Activated CD4-positive, alpha-beta T cell treated with anti-CD3 and anti-CD28 coated beads, Interleukin-2, amount 10 ng/mL, durations not matched to agents 7 days and 5 days (primary cell): ENCODE measurements around the gene SBK2. TPM values are rescaled to one million over a fixed set of nuclear protein-coding genes. Genes with fewer than 3 reads are reported as not detected.
"Not testable (repeated sequence)": the region's sequence is repeated elsewhere in the genome, so short reads cannot be mapped to it uniquely, and the experiment has no call there.

ENCODE experiments used
- CTCF ChIA-PET: fragments of 350-600 bp; sonication (Branson Sonifier 250); formaldehyde crosslinking; loops from one replicate; lab custom pipeline; 2021; ENCODE audit warnings: antibody characterized with exemption; lab: Charles Lee
- POLR2A ChIA-PET: fragments of 350-600 bp; sonication (Branson Sonifier 250); formaldehyde crosslinking; loops from one replicate; lab custom pipeline; 2021; ENCODE audit warnings: antibody characterized with exemption; lab: Charles Lee
- DNase-seq: peaks from one replicate; pipeline ENCODE4 v3.0.0-alpha.2; 2020
- H3K27ac Mint-ChIP-seq: one replicate; pipeline ENCODE4 v1.8.0; 2021; ENCODE audit warnings: mild to moderate bottlenecking, moderate library complexity, mixed read lengths
- H3K27me3 Mint-ChIP-seq: one replicate; pipeline ENCODE4 v1.8.0; 2021; ENCODE audit warnings: mixed read lengths
- H3K36me3 Mint-ChIP-seq: one replicate; pipeline ENCODE4 v1.8.0; 2021; ENCODE audit warnings: low read depth, mixed read lengths
- H3K4me1 Mint-ChIP-seq: one replicate; pipeline ENCODE4 v1.8.0; 2021; ENCODE audit warnings: mixed read lengths
- H3K4me3 Mint-ChIP-seq: one replicate; pipeline ENCODE4 v1.8.0; 2021; ENCODE audit warnings: mild to moderate bottlenecking, moderate library complexity, mixed read lengths
- H3K9me3 Mint-ChIP-seq: one replicate; pipeline ENCODE4 v1.8.0; 2021; ENCODE audit warnings: mixed read lengths
- total RNA-seq, 2 experiments: library from RNA; stranded (reverse); gene quantifications; one replicate each; pipeline ENCODE4 v1.2.3, GENCODE V29; 2021

SBK2 gene, protein sequence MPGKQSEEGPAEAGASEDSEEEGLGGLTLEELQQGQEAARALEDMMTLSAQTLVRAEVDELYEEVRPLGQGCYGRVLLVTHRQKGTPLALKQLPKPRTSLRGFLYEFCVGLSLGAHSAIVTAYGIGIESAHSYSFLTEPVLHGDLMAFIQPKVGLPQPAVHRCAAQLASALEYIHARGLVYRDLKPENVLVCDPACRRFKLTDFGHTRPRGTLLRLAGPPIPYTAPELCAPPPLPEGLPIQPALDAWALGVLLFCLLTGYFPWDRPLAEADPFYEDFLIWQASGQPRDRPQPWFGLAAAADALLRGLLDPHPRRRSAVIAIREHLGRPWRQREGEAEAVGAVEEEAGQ
- total RNA-seq, result not detected

- POLR2A ChIA-PET, result no interaction called here
- no peak for DNase-seq
Measured at GRCh38 chr19:55536951-55537740, at the start of gene SBK2. TSS of gene SBK2 (minus strand) at chr19:55537133. CDS start at chr19:55536294, 839 bp downstream.

GRCh38 chr19:55585658-55586339 is 48.9 kb upstream of the SBK2 start:
- Mint-ChIP-seq H3K36me3 (no peaks in the 10 kb centered on the region), H3K9me3 (no peaks in the 10 kb centered on the region), H3K27me3 (peaks cover 21% of the 10 kb centered on the region), H3K4me3 (no peak overlapping the region), H3K4me1 (peaks cover 35% of the 10 kb centered on the region), H3K27ac (no peak overlapping the region)
- CTCF ChIA-PET, result no interaction called here
- no peak for DNase-seq
- POLR2A ChIA-PET, result no interaction called here

More at GRCh38 chr19:55536951-55537740, at the start of gene SBK2:
- CTCF ChIA-PET, result no interaction called here
- Mint-ChIP-seq H3K27me3 (no peaks in the 10 kb centered on the region), H3K4me3 (no peak within 1 kb of the TSS), H3K9me3 (no peaks in the 10 kb centered on the region), H3K4me1 (no peaks in the 10 kb centered on the region), H3K36me3 (no peaks in the 10 kb centered on the region), H3K27ac (no peak within 1 kb of the TSS)

GRCh38 chr19:55584871-55585270 is 47.9 kb upstream of the SBK2 start:
- ChIA-PET CTCF (no interaction called here), POLR2A (no interaction called here)
- no peaks in the 10 kb centered on the region for H3K9me3 Mint-ChIP-seq
- H3K27me3 Mint-ChIP-seq, result peaks cover 21% of the 10 kb centered on the region
- H3K27ac Mint-ChIP-seq, result no peak overlapping the region
- H3K4me1 Mint-ChIP-seq, result peaks cover 38% of the 10 kb centered on the region
- DNase-seq, result no peak
- no peak overlapping the region for H3K4me3 Mint-ChIP-seq
- no peaks in the 10 kb centered on the region for H3K36me3 Mint-ChIP-seq

GRCh38 chr19:55583897-55584296 is 47.0 kb upstream of the SBK2 start:
- CTCF ChIA-PET, H3K4me3 Mint-ChIP-seq, H3K36me3 Mint-ChIP-seq, H3K9me3 Mint-ChIP-seq, POLR2A ChIA-PET, H3K27ac Mint-ChIP-seq, DNase-seq: not testable (repeated sequence)
- peaks cover 43% of the 10 kb centered on the region for H3K4me1 Mint-ChIP-seq
- peaks cover 21% of the 10 kb centered on the region for H3K27me3 Mint-ChIP-seq

DNA sequence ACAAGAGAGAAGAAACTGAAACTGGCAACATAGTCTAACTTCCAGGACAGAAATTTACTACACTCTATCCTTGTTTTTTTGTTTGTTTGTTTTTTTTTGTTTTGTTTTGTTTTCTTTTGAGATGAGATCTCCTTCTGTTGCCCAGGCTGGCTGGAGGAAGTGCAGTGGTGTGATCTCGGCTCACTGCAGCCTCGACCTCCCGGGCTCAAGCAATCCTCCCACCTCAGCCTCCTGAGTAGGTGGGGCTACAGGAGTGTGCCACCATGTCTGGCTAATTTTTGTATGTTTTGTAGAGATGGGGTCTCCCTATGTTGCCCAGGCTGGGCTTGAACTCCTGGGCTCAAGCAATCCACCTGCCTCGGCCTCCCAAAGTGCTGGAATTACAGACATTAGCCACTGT is 45.4 kb upstream of the SBK2 start:
- H3K36me3 Mint-ChIP-seq, H3K27ac Mint-ChIP-seq, POLR2A ChIA-PET, H3K9me3 Mint-ChIP-seq, DNase-seq: not testable (repeated sequence)
- Mint-ChIP-seq H3K27me3 (peaks cover 19% of the 10 kb centered on the region), H3K4me1 (peaks cover 40% of the 10 kb centered on the region), H3K4me3 (peak overlapping the region; percentile 24)
- CTCF ChIA-PET, result interaction anchor here (0.7 to 0.9 kb wide), 3 partner anchors 24 to 1419 kb away, joined by 3 to 5 read pairs (median 3); partner anchors contain the start of gene ZNF865

DNA sequence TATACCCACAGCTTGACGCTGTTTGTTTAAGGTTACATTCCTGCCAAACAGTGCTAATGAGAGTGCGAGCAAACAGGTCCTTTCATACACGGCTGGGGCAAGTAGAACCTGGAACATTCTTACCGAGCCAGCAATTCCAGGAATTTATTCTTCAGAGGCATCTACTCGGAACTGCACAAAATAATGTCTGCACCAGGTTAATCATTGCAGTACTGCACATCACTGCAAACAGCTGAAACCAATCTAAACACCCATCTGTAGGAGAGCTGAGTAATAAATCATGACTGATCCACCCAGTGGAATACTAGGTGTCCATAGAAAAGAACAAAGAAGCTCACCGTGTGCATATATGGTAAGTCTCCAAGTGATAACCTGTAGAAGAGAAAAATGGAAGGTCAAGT is 44.9 kb upstream of the SBK2 start:
- no peak overlapping the region for H3K27ac Mint-ChIP-seq
- H3K36me3 Mint-ChIP-seq, result peaks cover 10% of the 10 kb centered on the region
- H3K9me3 Mint-ChIP-seq, result no peaks in the 10 kb centered on the region
- ChIA-PET POLR2A (interaction anchor here (1.5 kb wide), 1 partner anchor 18 kb away, joined by 6 read pairs; the partner anchor contains the start of genes FIZ1 and ZNF524), CTCF (interaction anchor here (0.7 to 0.9 kb wide), 3 partner anchors 24 to 1418 kb away, joined by 3 to 5 read pairs (median 3); partner anchors contain the start of gene ZNF865)
- H3K4me1 Mint-ChIP-seq, result peaks cover 35% of the 10 kb centered on the region
- H3K4me3 Mint-ChIP-seq, result peak overlapping the region; percentile 78
- no peak for DNase-seq
- peaks cover 17% of the 10 kb centered on the region for H3K27me3 Mint-ChIP-seq

DNA sequence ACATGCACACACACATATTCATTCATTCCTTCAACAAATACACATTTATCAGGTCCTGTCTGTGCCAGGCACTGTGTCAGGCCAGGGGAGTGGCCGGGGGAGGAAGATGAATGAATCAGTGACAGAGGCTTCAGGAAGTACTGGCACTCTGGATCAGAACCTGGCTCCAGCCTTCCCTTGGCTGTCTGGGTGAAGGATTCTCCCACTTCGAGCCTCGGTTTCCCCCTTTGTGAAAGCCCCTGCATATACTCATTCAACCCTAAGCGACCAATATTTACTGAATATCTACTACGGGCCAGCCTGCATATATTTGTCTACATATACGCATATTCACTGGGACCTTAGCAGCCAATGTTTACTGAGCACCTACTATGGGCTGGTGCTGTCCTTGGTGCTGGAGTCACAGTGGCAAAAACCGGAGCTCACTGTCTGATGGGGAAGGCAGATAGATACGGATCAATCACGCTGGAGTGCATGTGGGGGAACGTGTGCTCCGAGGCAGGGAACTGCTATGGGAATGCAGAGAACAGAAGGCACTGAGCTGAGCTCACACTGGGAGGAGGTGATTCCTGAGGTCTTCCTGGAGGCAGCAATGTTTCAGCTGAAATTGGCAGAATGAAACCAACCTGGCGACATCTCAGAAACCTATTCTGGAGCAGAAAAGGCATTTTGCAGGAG is 44.4 kb upstream of the SBK2 start:
- POLR2A ChIA-PET, result interaction anchor here (1.5 kb wide), 1 partner anchor 18 kb away, joined by 6 read pairs; the partner anchor contains the start of genes FIZ1 and ZNF524
- peak; percentile 42 for DNase-seq
- H3K36me3 Mint-ChIP-seq, result peaks cover 12% of the 10 kb centered on the region
- H3K4me1 Mint-ChIP-seq, result peaks cover 31% of the 10 kb centered on the region
- peak overlapping the region; percentile 78 for H3K4me3 Mint-ChIP-seq
- no peaks in the 10 kb centered on the region for H3K9me3 Mint-ChIP-seq
- CTCF ChIA-PET, result interaction anchor here (0.7 to 1.0 kb wide), 4 partner anchors 16 to 52 kb away, joined by 3 to 5 read pairs (median 3); partner anchors contain the start of gene ZNF865
- peak overlapping the region; percentile 84 for H3K27ac Mint-ChIP-seq
- peaks cover 13% of the 10 kb centered on the region for H3K27me3 Mint-ChIP-seq

DNA sequence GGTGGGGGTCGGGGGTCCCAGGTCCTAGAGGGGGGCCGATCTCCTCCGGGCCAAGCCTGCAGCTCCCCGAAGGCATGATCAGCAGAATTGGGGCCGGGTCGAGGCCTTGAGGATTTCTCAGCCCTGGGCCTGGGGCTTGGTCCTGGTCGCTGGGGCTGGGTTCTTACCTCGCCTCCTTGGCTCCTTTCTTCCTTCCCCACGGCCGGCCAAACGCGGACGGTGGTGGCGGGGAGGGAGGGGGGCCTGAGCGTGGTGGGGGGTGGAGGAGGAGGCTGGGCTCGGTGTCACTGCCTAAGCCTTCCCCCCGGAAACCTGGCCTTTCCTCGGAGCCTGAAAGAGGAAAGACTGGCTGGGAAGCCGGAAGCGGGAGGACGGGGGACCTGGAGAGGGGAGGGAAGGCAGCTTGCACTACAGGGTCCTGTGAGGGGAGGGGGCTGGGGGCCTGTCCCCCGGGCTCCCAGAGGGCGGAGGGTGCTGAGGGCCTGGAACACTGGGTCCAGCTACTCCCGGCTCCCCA is 43.8 kb upstream of the SBK2 start, which contains the start of gene ZNF579:
Gene ZNF579 (minus strand): TSS at position 221 of the 517 bp plus-strand sequence. CDS start 1,209 bp downstream, outside the sequence.
- no peaks in the 10 kb centered on the region for H3K9me3 Mint-ChIP-seq
- peak; percentile 77 for DNase-seq
- ChIA-PET CTCF (interaction anchor here (1.0 kb wide), 2 partner anchors 15 to 47 kb away, joined by 3 read pairs; no protein-coding TSS in a partner anchor), POLR2A (interaction anchor here (1.5 kb wide), 1 partner anchor 19 kb away, joined by 6 read pairs; the partner anchor contains the start of genes FIZ1 and ZNF524)
- peaks cover 9% of the 10 kb centered on the region for H3K27me3 Mint-ChIP-seq
- peak within 1 kb of the TSS; percentile 84 for H3K27ac Mint-ChIP-seq
- H3K4me3 Mint-ChIP-seq, result peak within 1 kb of the TSS; percentile 78
- H3K36me3 Mint-ChIP-seq, result peaks cover 12% of the 10 kb centered on the region
- H3K4me1 Mint-ChIP-seq, result peaks cover 26% of the 10 kb centered on the region

- POLR2A ChIA-PET, result no interaction called here
- Mint-ChIP-seq H3K4me3 (peak overlapping the region; percentile 78), H3K9me3 (no peaks in the 10 kb centered on the region), H3K27me3 (peaks cover 4% of the 10 kb centered on the region), H3K36me3 (peaks cover 12% of the 10 kb centered on the region), H3K27ac (peak overlapping the region; percentile 83), H3K4me1 (peaks cover 21% of the 10 kb centered on the region)
- CTCF ChIA-PET, result interaction anchor here (1.0 kb wide), 2 partner anchors 15 to 46 kb away, joined by 3 read pairs; no protein-coding TSS in a partner anchor
- DNase-seq, result peak; percentile 26
Measured at GRCh38 chr19:55579766-55580621, 43.1 kb upstream of the SBK2 start.

GRCh38 chr19:55578761-55579747 is 42.1 kb upstream of the SBK2 start:
- no peaks in the 10 kb centered on the region for H3K27me3 Mint-ChIP-seq
- peaks cover 12% of the 10 kb centered on the region for H3K36me3 Mint-ChIP-seq
- no peaks in the 10 kb centered on the region for H3K9me3 Mint-ChIP-seq
- peak overlapping the region; percentile 78 for H3K4me3 Mint-ChIP-seq
- peak overlapping the region; percentile 83 for H3K27ac Mint-ChIP-seq
- H3K4me1 Mint-ChIP-seq, result peaks cover 21% of the 10 kb centered on the region
- DNase-seq, result no peak
- POLR2A ChIA-PET, result no interaction called here
- CTCF ChIA-PET, result no interaction called here
